HL-60 (cell line): ENCODE measurements around the gene TIMP2.

Experiments
- TF ChIP-seq, protein P1 (sequence below): IDR thresholded peaks from one replicate; pipeline ENCODE4 v1.5.1; 2011; ENCODE audit warnings: low read length, control low read depth, inconsistent platforms; ENCODE audit not compliant: insufficient read depth
- TF ChIP-seq, protein P2 (sequence below): IDR thresholded peaks from 2 replicates; pipeline ENCODE4 v1.6.1; 2012; ENCODE audit warnings: low read depth; ENCODE audit not compliant: insufficient replicate concordance

DNA sequence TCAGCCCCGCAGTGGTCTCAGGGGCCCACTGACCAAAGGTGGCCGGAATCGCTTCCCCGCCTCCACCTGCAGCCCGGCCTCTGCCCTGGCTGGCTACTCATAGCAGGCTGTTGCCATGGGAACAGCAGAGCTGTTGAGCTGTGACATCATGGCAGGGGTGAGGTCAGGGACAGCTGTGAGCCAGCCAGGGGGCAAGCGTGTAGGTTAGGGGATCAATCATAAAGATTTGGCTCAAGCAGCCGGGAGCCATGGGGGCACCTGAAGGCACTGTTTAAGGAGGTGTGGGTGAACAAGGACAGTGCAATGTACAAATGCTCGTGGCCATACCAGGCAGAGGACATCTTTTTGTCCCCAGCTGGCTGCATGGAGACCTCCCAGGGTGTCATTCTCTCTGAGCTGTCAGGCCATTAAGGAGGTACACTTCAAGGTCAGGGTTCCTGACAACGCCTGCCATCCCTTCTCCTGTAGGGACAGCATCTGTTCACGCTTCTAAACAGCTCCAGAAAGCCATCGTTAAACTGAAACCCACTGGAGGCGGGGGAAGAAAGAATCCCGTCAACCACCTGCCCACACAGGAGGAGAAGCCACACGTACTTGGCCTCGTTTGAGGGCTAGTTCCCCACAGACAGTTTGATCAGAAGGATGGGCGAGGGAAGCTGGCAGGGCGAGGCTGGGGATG lies 21.9 kb downstream of the TIMP2 start, which contains the start of gene CEP295NL:
- TF ChIP-seq, protein P1, sequence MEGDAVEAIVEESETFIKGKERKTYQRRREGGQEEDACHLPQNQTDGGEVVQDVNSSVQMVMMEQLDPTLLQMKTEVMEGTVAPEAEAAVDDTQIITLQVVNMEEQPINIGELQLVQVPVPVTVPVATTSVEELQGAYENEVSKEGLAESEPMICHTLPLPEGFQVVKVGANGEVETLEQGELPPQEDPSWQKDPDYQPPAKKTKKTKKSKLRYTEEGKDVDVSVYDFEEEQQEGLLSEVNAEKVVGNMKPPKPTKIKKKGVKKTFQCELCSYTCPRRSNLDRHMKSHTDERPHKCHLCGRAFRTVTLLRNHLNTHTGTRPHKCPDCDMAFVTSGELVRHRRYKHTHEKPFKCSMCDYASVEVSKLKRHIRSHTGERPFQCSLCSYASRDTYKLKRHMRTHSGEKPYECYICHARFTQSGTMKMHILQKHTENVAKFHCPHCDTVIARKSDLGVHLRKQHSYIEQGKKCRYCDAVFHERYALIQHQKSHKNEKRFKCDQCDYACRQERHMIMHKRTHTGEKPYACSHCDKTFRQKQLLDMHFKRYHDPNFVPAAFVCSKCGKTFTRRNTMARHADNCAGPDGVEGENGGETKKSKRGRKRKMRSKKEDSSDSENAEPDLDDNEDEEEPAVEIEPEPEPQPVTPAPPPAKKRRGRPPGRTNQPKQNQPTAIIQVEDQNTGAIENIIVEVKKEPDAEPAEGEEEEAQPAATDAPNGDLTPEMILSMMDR, result no peak
- TF ChIP-seq, protein P2, sequence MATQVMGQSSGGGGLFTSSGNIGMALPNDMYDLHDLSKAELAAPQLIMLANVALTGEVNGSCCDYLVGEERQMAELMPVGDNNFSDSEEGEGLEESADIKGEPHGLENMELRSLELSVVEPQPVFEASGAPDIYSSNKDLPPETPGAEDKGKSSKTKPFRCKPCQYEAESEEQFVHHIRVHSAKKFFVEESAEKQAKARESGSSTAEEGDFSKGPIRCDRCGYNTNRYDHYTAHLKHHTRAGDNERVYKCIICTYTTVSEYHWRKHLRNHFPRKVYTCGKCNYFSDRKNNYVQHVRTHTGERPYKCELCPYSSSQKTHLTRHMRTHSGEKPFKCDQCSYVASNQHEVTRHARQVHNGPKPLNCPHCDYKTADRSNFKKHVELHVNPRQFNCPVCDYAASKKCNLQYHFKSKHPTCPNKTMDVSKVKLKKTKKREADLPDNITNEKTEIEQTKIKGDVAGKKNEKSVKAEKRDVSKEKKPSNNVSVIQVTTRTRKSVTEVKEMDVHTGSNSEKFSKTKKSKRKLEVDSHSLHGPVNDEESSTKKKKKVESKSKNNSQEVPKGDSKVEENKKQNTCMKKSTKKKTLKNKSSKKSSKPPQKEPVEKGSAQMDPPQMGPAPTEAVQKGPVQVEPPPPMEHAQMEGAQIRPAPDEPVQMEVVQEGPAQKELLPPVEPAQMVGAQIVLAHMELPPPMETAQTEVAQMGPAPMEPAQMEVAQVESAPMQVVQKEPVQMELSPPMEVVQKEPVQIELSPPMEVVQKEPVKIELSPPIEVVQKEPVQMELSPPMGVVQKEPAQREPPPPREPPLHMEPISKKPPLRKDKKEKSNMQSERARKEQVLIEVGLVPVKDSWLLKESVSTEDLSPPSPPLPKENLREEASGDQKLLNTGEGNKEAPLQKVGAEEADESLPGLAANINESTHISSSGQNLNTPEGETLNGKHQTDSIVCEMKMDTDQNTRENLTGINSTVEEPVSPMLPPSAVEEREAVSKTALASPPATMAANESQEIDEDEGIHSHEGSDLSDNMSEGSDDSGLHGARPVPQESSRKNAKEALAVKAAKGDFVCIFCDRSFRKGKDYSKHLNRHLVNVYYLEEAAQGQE, result no peak
